Kidney (tissue), 14 donors: ENCODE data around the gene EFEMP1. TPM values are rescaled to one million over a fixed set of nuclear protein-coding genes. Genes with fewer than 3 reads are reported as not detected.
A peak's percentile ranks its signal among the peaks of the same experiment; 100 is the strongest.

Experiments used
- DNase-seq, 5 donors: peaks; one replicate each; pipeline ENCODE4 v3.0.0-alpha.2; 2013 to 2020
- FAIRE-seq: peaks from 2 replicates; lab custom pipeline; 2012; peaks lifted over from hg19 to GRCh38; lab: Jason Lieb, UNC
- H3K27ac ChIP-seq, 2 donors: one replicate each; pipeline ENCODE4 v1.7.0; 2013; ENCODE audit warnings: low read depth in 2 of 2, low read length in 2 of 2, inconsistent platforms in 1 of 2
- H3K27me3 ChIP-seq: one replicate; pipeline ENCODE4 v1.7.1; 2013; ENCODE audit warnings: low read length, inconsistent platforms; ENCODE audit not compliant: control insufficient read depth, insufficient read depth
- H3K36me3 ChIP-seq, 3 donors: one replicate each; pipeline versions ENCODE4 v1.7.0 to v1.7.1; 2013; ENCODE audit warnings: low read length in 3 of 3, control low read depth in 1 of 3, inconsistent platforms in 1 of 3; ENCODE audit not compliant: insufficient read depth in 3 of 3, control insufficient read depth in 2 of 3
- H3K4me1 ChIP-seq, 3 donors: one replicate each; pipeline versions ENCODE4 v1.7.0 to v1.7.1; 2013; ENCODE audit warnings: low read length in 3 of 3, inconsistent platforms in 1 of 3, low read depth in 1 of 3; ENCODE audit not compliant: control insufficient read depth in 2 of 3, insufficient read depth in 2 of 3
- H3K4me3 ChIP-seq, 3 donors: one replicate each; pipeline versions ENCODE4 v1.7.0 to v1.8.1; 2013; ENCODE audit warnings: low read length in 3 of 3, control low read depth in 1 of 3, inconsistent platforms in 1 of 3
- H3K9ac ChIP-seq, 3 donors: one replicate each; pipeline versions ENCODE4 v1.7.0 to v1.7.1; 2013; ENCODE audit warnings: low read length in 3 of 3, control low read depth in 1 of 3, inconsistent platforms in 1 of 3
- H3K9me3 ChIP-seq, 3 donors: one replicate each; pipeline versions ENCODE4 v1.7.0 to v1.7.1; 2013; ENCODE audit warnings: low read length in 3 of 3, control low read depth in 1 of 3, inconsistent platforms in 1 of 3; ENCODE audit not compliant: control insufficient read depth in 2 of 3, insufficient read depth in 1 of 3
- intact Hi-C: fragments of 100-400 bp; cut with DNase I; formaldehyde crosslinking; loops from one replicate; pipeline ENCODE4 v1.11.1; 2022
- polyA plus RNA-seq: library from polyadenylated mRNA; stranded (reverse); fragments of 350-450 nt; fragmentation: Illumina TruSeq; extraction: RNeasy Lipid Tissue Mini Kit (QIAGEN cat#74804); gene quantifications from one replicate; pipeline ENCODE4 v1.2.3, GENCODE V29; 2014; ENCODE audit warnings: low read depth, low replicate concordance; ENCODE audit not compliant: insufficient read depth
- total RNA-seq: library from RNA; stranded (reverse); fragmentation: NEBNext Ultra II Directional; extraction: Animal tissue kit (Norgen Biotek cat#: 25700); gene quantifications from one replicate; pipeline ENCODE4 v1.2.1, GENCODE V29; 2021
- TF ChIP-seq, protein P1 (sequence below): IDR thresholded peaks from 3 replicates; pipeline ENCODE4 v1.5.1; 2012; ENCODE audit warnings: mild to moderate bottlenecking, moderate library complexity, borderline replicate concordance; ENCODE audit not compliant: insufficient read depth; ENCODE audit errors: extremely low read depth
- donor health status: control.
- donor health status: control.
- donor health status: control.
- donor health status: control.
- donor health status: control.
- donor health status: DM: yes; HTN: yes; CAD: no.
- donor health status: Normal renal cell carcinoma (clear cell type).

Gene EFEMP1
- total and polyA plus RNA-seq, 2 donors from 2014 or later: 68.4 to 171 TPM

- TF ChIP-seq, protein P1, sequence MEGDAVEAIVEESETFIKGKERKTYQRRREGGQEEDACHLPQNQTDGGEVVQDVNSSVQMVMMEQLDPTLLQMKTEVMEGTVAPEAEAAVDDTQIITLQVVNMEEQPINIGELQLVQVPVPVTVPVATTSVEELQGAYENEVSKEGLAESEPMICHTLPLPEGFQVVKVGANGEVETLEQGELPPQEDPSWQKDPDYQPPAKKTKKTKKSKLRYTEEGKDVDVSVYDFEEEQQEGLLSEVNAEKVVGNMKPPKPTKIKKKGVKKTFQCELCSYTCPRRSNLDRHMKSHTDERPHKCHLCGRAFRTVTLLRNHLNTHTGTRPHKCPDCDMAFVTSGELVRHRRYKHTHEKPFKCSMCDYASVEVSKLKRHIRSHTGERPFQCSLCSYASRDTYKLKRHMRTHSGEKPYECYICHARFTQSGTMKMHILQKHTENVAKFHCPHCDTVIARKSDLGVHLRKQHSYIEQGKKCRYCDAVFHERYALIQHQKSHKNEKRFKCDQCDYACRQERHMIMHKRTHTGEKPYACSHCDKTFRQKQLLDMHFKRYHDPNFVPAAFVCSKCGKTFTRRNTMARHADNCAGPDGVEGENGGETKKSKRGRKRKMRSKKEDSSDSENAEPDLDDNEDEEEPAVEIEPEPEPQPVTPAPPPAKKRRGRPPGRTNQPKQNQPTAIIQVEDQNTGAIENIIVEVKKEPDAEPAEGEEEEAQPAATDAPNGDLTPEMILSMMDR: no peak
- Histone ChIP-seq H3K36me3 (no peaks in the 10 kb centered on the region), H3K4me3 (no peak overlapping the region), H3K9ac (no peak overlapping the region), H3K9me3 (no peaks in the 10 kb centered on the region), H3K27me3 (no peaks in the 10 kb centered on the region), H3K4me1 (peaks cover 0 to 5% (median 0%) of the 10 kb centered on the region in 3 donors), H3K27ac (no peak overlapping the region)
- DNase-seq (no peak), FAIRE-seq (no peak)
- intact Hi-C loops: no loop called here
Observed at GRCh38 chr2:55843994-55844345, 79.6 kb downstream of the EFEMP1 start.

DNA sequence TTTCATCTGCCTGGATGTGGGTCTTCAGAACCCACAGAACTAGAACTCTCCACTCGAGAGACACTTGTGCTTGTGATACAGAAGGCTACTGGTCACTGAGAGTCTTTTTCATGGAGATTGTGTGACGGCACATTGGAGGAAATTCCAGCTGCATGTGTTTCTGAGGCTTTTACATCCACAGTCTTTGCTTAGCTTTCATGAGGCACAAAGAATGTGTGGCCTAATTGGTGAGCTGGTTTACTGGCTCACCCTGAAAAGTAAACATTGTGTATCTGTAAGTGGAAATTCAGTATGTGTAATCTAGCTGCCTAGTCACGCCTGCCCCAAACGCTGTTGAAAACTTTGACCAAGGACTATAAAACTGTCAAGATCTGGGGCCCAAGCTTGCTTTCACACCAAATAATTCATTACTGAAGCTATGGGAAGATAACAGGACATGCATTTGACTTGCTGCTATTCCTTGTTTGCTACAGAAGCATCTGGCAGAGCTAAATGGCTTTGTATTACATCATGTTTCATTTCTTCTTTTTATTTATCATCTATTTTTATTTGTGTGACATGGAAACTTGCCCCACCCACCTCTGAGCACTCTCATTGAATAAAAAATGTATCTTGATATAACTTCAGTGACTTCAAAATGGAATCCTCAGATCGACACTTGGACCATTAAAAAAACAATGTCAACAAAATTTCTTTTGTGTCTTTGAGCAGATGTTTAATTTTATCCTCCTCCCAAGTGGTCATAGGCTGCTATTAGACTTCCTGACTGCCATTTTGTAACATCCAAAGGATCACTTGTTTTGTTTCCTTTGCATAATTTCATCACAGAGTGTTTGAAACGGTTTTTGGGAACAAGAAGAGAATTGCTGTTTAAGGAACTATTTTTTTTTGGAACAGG, 80.2 kb downstream of the EFEMP1 start:
- Histone ChIP-seq H3K27me3 (no peaks in the 10 kb centered on the region), H3K4me3 (no peak overlapping the region), H3K9ac (no peak overlapping the region), H3K4me1 (peaks cover 0 to 8% (median 0%) of the 10 kb centered on the region in 3 donors), H3K36me3 (no peaks in the 10 kb centered on the region), H3K9me3 (no peaks in the 10 kb centered on the region), H3K27ac (no peak overlapping the region)
- intact Hi-C loops: no loop called here
- TF ChIP-seq, protein P1: no peak
- peak in 4 of 5 donors; percentile 56 to 94 (median 89) for DNase-seq
- FAIRE-seq: no peak

- H3K9me3 ChIP-seq: no peaks in the 10 kb centered on the region
- no peak overlapping the region for H3K27ac ChIP-seq
- peaks cover 0 to 8% (median 0%) of the 10 kb centered on the region in 3 donors for H3K4me1 ChIP-seq
- DNase-seq (no peak), FAIRE-seq (no peak)
- H3K9ac ChIP-seq: no peak overlapping the region
- TF ChIP-seq, protein P1: no peak
- no peaks in the 10 kb centered on the region for H3K27me3 ChIP-seq
- intact Hi-C loops: no loop called here
- no peaks in the 10 kb centered on the region for H3K36me3 ChIP-seq
- no peak overlapping the region for H3K4me3 ChIP-seq
Observed at GRCh38 chr2:55842046-55842445, 81.5 kb downstream of the EFEMP1 start.
